ENCODE measurements around the gene MCTP1. TPM values are rescaled to one million over a fixed set of nuclear protein-coding genes. Genes with fewer than 3 reads are reported as not detected.

MCTP1 gene
- total RNA-seq, 1 donor: 5.8 TPM

- H3K36me3 ChIP-seq (ENCODE audit: insufficient read depth, low read length): no peaks in the 10 kb centered on the region
- H2AFZ ChIP-seq (ENCODE audit: low read length): no peak overlapping the region
- H4K20me1 ChIP-seq (ENCODE audit: insufficient read depth, low read length): no peaks in the 10 kb centered on the region
- TF ChIP-seq, protein P1, sequence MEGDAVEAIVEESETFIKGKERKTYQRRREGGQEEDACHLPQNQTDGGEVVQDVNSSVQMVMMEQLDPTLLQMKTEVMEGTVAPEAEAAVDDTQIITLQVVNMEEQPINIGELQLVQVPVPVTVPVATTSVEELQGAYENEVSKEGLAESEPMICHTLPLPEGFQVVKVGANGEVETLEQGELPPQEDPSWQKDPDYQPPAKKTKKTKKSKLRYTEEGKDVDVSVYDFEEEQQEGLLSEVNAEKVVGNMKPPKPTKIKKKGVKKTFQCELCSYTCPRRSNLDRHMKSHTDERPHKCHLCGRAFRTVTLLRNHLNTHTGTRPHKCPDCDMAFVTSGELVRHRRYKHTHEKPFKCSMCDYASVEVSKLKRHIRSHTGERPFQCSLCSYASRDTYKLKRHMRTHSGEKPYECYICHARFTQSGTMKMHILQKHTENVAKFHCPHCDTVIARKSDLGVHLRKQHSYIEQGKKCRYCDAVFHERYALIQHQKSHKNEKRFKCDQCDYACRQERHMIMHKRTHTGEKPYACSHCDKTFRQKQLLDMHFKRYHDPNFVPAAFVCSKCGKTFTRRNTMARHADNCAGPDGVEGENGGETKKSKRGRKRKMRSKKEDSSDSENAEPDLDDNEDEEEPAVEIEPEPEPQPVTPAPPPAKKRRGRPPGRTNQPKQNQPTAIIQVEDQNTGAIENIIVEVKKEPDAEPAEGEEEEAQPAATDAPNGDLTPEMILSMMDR (IDR thresholded peaks at IDR 0.05; ENCODE audit: extremely low read depth, low read depth, low read length): no peak
- H3K79me2 ChIP-seq (ENCODE audit: insufficient read depth, low read length): no peaks in the 10 kb centered on the region
- no peak overlapping the region for H3K27ac ChIP-seq (ENCODE audit: low read depth, low read length)
- H3K4me1 ChIP-seq (ENCODE audit: insufficient read depth, low read length): no peaks in the 10 kb centered on the region
- no peak for DNase-seq (ENCODE audit: insufficient read length, low spot score, missing footprints)
- H3K4me3 ChIP-seq (ENCODE audit: insufficient read depth, low read length): no peak overlapping the region
- no peak overlapping the region for H3K4me2 ChIP-seq (ENCODE audit: insufficient read depth, low read length)
- H3K27me3 ChIP-seq (ENCODE audit: insufficient read depth, low read length): no peaks in the 10 kb centered on the region
- H3K9me3 ChIP-seq (ENCODE audit: low read depth, low read length): no peaks in the 10 kb centered on the region
These were observed 55.2 kb downstream of the MCTP1 start for GRCh38 chr5:95229646-95230045.

DNA sequence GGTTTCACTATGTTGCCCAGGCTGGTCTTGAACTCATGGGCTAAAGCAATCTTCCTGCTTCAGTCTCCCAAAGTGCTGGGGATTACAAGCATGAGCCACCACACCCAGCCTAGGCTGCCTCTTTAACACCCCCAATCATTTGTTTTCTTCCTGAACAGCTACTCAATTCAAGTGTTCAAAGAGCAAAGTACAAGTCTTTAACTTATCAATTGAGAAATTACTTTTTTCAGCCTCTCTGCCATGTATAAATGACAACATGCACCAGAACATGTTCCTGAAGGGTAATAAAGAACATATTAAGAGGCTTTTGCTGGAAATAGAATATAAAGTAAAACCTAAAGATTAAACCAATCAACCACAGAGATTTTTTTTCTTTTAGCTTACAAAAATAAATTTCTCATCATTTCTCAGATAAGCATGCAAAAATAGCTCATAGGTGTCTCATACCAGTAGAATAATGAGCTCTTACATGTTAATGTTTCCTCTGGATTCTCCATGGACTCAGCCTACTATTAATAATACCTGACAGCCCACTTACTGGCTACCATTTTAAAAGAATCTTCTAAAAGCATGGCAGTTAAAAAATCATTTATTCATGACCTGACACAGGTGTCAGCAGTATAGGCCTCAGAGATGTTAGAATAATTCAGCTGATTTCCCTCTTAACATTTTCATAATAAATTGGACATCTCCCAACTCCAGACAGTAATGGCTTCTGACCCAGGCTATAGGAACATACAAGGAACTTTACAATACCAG, 60.0 kb downstream of the MCTP1 start:
- Histone ChIP-seq H3K27me3 (ENCODE audit: insufficient read depth, low read length) (no peaks in the 10 kb centered on the region), H4K20me1 (ENCODE audit: insufficient read depth, low read length) (no peaks in the 10 kb centered on the region), H3K79me2 (ENCODE audit: insufficient read depth, low read length) (no peaks in the 10 kb centered on the region), H3K9me3 (ENCODE audit: low read depth, low read length) (no peaks in the 10 kb centered on the region), H3K4me1 (ENCODE audit: insufficient read depth, low read length) (no peaks in the 10 kb centered on the region), H2AFZ (ENCODE audit: low read length) (no peak overlapping the region), H3K4me2 (ENCODE audit: insufficient read depth, low read length) (no peak overlapping the region), H3K36me3 (ENCODE audit: insufficient read depth, low read length) (no peaks in the 10 kb centered on the region), H3K27ac (ENCODE audit: low read depth, low read length) (no peak overlapping the region), H3K4me3 (ENCODE audit: insufficient read depth, low read length) (no peak overlapping the region)
- TF ChIP-seq, protein P1 (IDR thresholded peaks at IDR 0.05; ENCODE audit: extremely low read depth, low read depth, low read length): no peak
- DNase-seq (ENCODE audit: insufficient read length, low spot score, missing footprints): no peak

DNA sequence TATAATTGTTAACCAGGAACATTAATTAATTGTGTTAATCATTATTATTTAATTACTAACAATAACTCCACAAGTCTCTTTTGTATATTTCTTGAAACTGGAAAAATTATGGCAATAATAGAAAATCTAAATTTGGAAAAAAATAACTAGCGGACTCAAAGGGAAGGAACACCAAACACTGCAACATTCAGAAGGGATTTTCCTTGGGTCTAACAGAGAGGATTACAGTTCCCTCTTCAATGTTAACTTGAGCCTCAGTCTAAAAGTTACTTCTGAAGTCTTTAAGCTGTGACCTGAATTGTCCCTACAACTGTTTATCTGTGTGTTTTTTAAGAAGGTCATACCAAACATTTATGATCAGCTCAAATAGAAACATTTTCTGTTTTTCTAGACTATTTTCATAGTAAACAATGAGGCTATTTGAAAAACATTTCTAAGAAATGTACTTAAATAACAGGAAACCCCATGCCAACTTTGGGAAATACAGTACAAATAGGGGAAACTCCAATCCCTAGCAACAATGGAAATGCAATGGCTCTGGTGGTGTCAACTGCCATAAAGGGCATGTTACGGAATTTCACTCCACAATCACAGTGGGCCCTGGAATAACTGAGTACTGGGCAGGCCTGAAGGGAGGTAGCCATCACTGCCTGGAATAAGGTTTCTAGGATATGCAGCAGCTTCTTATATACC, 61.2 kb downstream of the MCTP1 start:
- Histone ChIP-seq H3K27me3 (ENCODE audit: insufficient read depth, low read length) (no peaks in the 10 kb centered on the region), H3K79me2 (ENCODE audit: insufficient read depth, low read length) (no peaks in the 10 kb centered on the region), H3K9me3 (ENCODE audit: low read depth, low read length) (no peaks in the 10 kb centered on the region), H3K27ac (ENCODE audit: low read depth, low read length) (no peak overlapping the region), H3K4me2 (ENCODE audit: insufficient read depth, low read length) (no peak overlapping the region), H2AFZ (ENCODE audit: low read length) (no peak overlapping the region), H4K20me1 (ENCODE audit: insufficient read depth, low read length) (no peaks in the 10 kb centered on the region), H3K4me1 (ENCODE audit: insufficient read depth, low read length) (no peaks in the 10 kb centered on the region), H3K36me3 (ENCODE audit: insufficient read depth, low read length) (no peaks in the 10 kb centered on the region), H3K4me3 (ENCODE audit: insufficient read depth, low read length) (no peak overlapping the region)
- no peak for DNase-seq (ENCODE audit: insufficient read length, low spot score, missing footprints)
- TF ChIP-seq, protein P1 (IDR thresholded peaks at IDR 0.05; ENCODE audit: extremely low read depth, low read depth, low read length): no peak

GRCh38 chr5:95222836-95223235, 62.1 kb downstream of the MCTP1 start:
- no peaks in the 10 kb centered on the region for H3K79me2 ChIP-seq (ENCODE audit: insufficient read depth, low read length)
- no peaks in the 10 kb centered on the region for H4K20me1 ChIP-seq (ENCODE audit: insufficient read depth, low read length)
- no peak for DNase-seq (ENCODE audit: insufficient read length, low spot score, missing footprints)
- H3K27ac ChIP-seq (ENCODE audit: low read depth, low read length): no peak overlapping the region
- no peaks in the 10 kb centered on the region for H3K36me3 ChIP-seq (ENCODE audit: insufficient read depth, low read length)
- H3K4me1 ChIP-seq (ENCODE audit: insufficient read depth, low read length): no peaks in the 10 kb centered on the region
- no peak overlapping the region for H2AFZ ChIP-seq (ENCODE audit: low read length)
- H3K9me3 ChIP-seq (ENCODE audit: low read depth, low read length): no peaks in the 10 kb centered on the region
- H3K4me2 ChIP-seq (ENCODE audit: insufficient read depth, low read length): no peak overlapping the region
- H3K27me3 ChIP-seq (ENCODE audit: insufficient read depth, low read length): no peaks in the 10 kb centered on the region
- TF ChIP-seq, protein P1 (IDR thresholded peaks at IDR 0.05; ENCODE audit: extremely low read depth, low read depth, low read length): no peak
- H3K4me3 ChIP-seq (ENCODE audit: insufficient read depth, low read length): no peak overlapping the region

All from osteoblast (primary cell).